ENCODE data around the gene PRMT1.

The PRMT1 gene

GRCh38 chr19:49704888-49705642 is 28.0 kb downstream of the PRMT1 start:
- Histone ChIP-seq H3K36me3 (no peaks in the 10 kb centered on the region), H3K9me3 (no peaks in the 10 kb centered on the region), H3K27me3 (peaks cover 0 to 11% of the 10 kb centered on the region in 2 donors), H3K4me1 (no peaks in the 10 kb centered on the region), H3K27ac (no peak overlapping the region), H3K4me3 (no peak overlapping the region)
- DNase-seq, result no peak
- no peak for TF ChIP-seq CTCF (IDR thresholded peaks at IDR 0.05)
- intact Hi-C loops (cut with DNase I; ENCODE audit: low total_unique reads), result no loop called here

GRCh38 chr19:49705919-49706318 is 28.8 kb downstream of the PRMT1 start:
- H3K4me1 ChIP-seq, result no peaks in the 10 kb centered on the region
- intact Hi-C loops (cut with DNase I; ENCODE audit: low total_unique reads), result no loop called here
- H3K27ac ChIP-seq, result no peak overlapping the region
- no peak for TF ChIP-seq CTCF (IDR thresholded peaks at IDR 0.05)
- H3K9me3 ChIP-seq, result no peaks in the 10 kb centered on the region
- H3K36me3 ChIP-seq, result no peaks in the 10 kb centered on the region
- H3K4me3 ChIP-seq, result no peak overlapping the region
- H3K27me3 ChIP-seq, result peaks cover 0 to 11% of the 10 kb centered on the region in 2 donors
- no peak for DNase-seq

GRCh38 chr19:49710372-49710951 is 33.4 kb downstream of the PRMT1 start:
- no peaks in the 10 kb centered on the region for H3K9me3 ChIP-seq
- peaks cover 0 to 9% of the 10 kb centered on the region in 2 donors for H3K27me3 ChIP-seq
- H3K36me3 ChIP-seq, result no peaks in the 10 kb centered on the region
- H3K4me3 ChIP-seq, result no peak overlapping the region
- TF ChIP-seq CTCF (IDR thresholded peaks at IDR 0.05), result no peak
- intact Hi-C loops (cut with DNase I; ENCODE audit: low total_unique reads), result no loop called here
- DNase-seq, result no peak
- H3K27ac ChIP-seq, result no peak overlapping the region
- no peaks in the 10 kb centered on the region for H3K4me1 ChIP-seq

- no peak overlapping the region for H3K4me3 ChIP-seq
- intact Hi-C loops (cut with DNase I; ENCODE audit: low total_unique reads), result no loop called here
- H3K36me3 ChIP-seq, result no peaks in the 10 kb centered on the region
Observed at GRCh38 chr19:49712397-49712859, 35.4 kb downstream of the PRMT1 start.

GRCh38 chr19:49713236-49713845 is 36.3 kb downstream of the PRMT1 start:
- Histone ChIP-seq H3K36me3 (no peaks in the 10 kb centered on the region), H3K4me3 (no peak overlapping the region), H3K4me1 (peaks cover 0 to 2% (median 0%) of the 10 kb centered on the region in 4 donors), H3K27me3 (peaks cover 0 to 3% of the 10 kb centered on the region in 2 donors), H3K27ac (no peak overlapping the region), H3K9me3 (no peaks in the 10 kb centered on the region)
- DNase-seq, result no peak
- TF ChIP-seq CTCF (IDR thresholded peaks at IDR 0.05), result no peak
- intact Hi-C loops (cut with DNase I; ENCODE audit: low total_unique reads), result no loop called here

More at GRCh38 chr19:49712397-49712859, 35.4 kb downstream of the PRMT1 start:
- H3K9me3 ChIP-seq, result no peaks in the 10 kb centered on the region
- H3K27ac ChIP-seq, result no peak overlapping the region
- no peak for TF ChIP-seq CTCF (IDR thresholded peaks at IDR 0.05)
- H3K4me1 ChIP-seq, result no peaks in the 10 kb centered on the region
- H3K27me3 ChIP-seq, result peaks cover 0 to 3% of the 10 kb centered on the region in 2 donors
- DNase-seq, result no peak
